ENCODE measurements around the gene CMTM1. TPM values are rescaled to one million over a fixed set of nuclear protein-coding genes. Genes with fewer than 3 reads are reported as not detected.
"Not testable (repeated sequence)": the region's sequence is repeated elsewhere in the genome, so short reads cannot be mapped to it uniquely, and the experiment has no call there.

The CMTM1 gene
- total RNA-seq, 1 donor from 2014 or later = 8.1 TPM

DNA sequence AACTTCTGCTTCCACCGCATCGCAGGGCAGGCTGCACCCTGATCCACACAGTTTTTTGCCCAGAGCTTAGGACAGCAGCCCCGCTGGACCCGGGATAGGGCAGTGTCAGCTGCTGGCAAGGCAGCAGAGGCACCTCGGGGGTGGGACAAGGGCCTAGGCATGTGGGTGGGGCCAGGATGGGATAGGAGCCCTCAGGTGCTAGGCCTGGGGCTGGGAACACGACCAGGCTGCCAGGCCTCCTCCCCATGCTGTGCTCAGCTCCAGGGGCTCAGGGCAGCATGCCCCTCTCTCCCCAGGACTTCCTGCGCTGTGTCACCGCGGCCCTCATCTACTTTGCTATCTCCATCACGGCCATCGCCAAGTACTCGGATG is 42.9 kb downstream of the CMTM1 start:
- TF ChIP-seq, protein P1, sequence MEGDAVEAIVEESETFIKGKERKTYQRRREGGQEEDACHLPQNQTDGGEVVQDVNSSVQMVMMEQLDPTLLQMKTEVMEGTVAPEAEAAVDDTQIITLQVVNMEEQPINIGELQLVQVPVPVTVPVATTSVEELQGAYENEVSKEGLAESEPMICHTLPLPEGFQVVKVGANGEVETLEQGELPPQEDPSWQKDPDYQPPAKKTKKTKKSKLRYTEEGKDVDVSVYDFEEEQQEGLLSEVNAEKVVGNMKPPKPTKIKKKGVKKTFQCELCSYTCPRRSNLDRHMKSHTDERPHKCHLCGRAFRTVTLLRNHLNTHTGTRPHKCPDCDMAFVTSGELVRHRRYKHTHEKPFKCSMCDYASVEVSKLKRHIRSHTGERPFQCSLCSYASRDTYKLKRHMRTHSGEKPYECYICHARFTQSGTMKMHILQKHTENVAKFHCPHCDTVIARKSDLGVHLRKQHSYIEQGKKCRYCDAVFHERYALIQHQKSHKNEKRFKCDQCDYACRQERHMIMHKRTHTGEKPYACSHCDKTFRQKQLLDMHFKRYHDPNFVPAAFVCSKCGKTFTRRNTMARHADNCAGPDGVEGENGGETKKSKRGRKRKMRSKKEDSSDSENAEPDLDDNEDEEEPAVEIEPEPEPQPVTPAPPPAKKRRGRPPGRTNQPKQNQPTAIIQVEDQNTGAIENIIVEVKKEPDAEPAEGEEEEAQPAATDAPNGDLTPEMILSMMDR (IDR thresholded peaks at IDR 0.05) = no peak
- Histone ChIP-seq H3K27ac (no peak overlapping the region), H3K36me3 (peaks cover 54% of the 10 kb centered on the region), H3K9me3 (no peaks in the 10 kb centered on the region), H3K4me3 (no peak overlapping the region), H3K4me1 (peaks cover 27% of the 10 kb centered on the region), H3K27me3 (ENCODE audit: low read depth) (no peaks in the 10 kb centered on the region)
- no peak for ATAC-seq
- DNase-seq = no peak
- intact Hi-C loops (cut with DNase I) = no loop called here

DNA sequence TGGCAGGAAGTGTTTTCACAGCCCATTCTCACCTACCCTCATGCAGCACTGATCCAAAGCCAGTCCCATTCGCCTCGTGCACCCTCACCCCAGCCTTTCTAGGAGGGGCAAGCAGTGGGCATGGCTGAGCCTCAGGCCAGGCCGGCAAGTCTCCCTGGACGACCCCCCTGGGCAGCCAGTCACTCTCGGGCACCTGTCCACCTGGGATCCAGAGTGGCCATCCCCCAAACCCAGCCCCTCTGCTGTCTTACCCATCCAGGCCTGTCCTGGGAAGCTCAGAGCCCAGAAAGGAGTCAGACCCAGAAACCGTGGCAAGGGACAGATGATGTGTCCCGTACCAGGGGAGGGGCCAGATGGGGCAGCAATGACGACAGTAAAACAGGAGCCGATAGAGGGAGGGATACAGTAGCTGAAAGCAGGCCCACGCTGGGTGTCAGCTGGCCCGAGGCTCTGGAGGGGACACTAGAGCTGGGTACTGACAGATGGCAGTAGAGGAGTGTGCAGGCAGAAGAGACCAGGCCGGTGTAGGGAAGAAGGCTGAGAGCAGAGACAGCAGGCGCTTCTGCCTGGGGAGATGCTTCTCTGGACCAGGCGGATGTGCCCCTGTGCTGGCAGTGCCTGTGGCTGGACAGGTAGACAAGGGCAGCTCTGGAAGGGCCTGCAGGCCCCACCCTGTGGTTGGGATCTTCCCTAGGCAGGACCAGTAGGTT is 44.0 kb downstream of the CMTM1 start:
- H3K4me3 ChIP-seq = no peak overlapping the region
- H3K9me3 ChIP-seq = no peaks in the 10 kb centered on the region
- TF ChIP-seq, protein P1 (IDR thresholded peaks at IDR 0.05) = no peak
- ATAC-seq = no peak
- peaks cover 65% of the 10 kb centered on the region for H3K36me3 ChIP-seq
- no peak for DNase-seq
- no peaks in the 10 kb centered on the region for H3K27me3 ChIP-seq (ENCODE audit: low read depth)
- peaks cover 27% of the 10 kb centered on the region for H3K4me1 ChIP-seq
- intact Hi-C loops (cut with DNase I) = no loop called here
- no peak overlapping the region for H3K27ac ChIP-seq

DNA sequence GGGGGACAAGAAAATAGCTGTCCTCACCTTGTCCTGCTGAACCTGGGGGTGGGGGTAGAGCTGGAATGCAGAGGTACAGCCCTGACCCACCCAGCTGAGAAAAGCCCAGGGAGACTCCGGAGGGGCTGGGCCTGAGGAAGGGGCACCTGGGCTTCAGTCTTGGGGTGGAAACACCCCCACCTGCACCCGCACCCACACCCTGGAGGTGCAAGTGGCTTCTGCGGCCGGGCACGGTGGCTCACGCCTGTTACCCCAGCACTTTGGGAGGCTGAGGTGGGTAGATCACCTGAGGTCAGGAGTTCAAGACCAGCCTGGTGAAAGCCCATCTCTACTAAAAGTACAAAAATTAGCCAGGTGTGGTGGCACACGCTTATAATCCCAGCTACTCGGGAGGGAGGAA is 45.7 kb downstream of the CMTM1 start:
- H3K4me3 ChIP-seq; H3K9me3 ChIP-seq; ATAC-seq; DNase-seq; intact Hi-C loops (cut with DNase I); H3K27me3 ChIP-seq (ENCODE audit: low read depth); H3K27ac ChIP-seq: not testable (repeated sequence)
- peaks cover 15% of the 10 kb centered on the region for H3K4me1 ChIP-seq
- peaks cover 68% of the 10 kb centered on the region for H3K36me3 ChIP-seq

DNA sequence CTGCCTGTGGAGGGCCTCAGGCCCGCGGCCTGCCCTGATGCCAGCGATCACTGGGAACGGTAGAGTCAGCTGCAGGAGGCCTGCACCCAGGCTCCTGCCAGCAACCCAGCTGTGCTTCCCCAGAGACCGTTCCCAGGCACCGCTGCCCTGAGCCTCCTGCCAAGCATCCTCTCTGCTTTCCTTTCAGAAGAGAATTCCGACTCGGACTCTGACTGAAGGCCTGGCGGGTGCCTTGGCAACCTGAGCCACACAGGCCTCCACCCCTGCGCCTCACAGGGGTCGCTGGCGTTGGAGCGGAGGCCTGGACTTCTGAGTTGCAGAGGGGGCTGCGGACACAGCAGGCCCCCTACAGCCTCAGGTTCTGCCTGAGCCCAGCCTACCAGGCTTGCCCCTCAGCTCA is 46.2 kb downstream of the CMTM1 start:
- no peak overlapping the region for H3K27ac ChIP-seq
- H3K36me3 ChIP-seq = peaks cover 68% of the 10 kb centered on the region
- ATAC-seq (no peak), DNase-seq (no peak)
- H3K27me3 ChIP-seq (ENCODE audit: low read depth) = no peaks in the 10 kb centered on the region
- peaks cover 15% of the 10 kb centered on the region for H3K4me1 ChIP-seq
- intact Hi-C loops (cut with DNase I) = no loop called here
- H3K4me3 ChIP-seq = no peak overlapping the region
- TF ChIP-seq, protein P1 (IDR thresholded peaks at IDR 0.05) = no peak
- no peaks in the 10 kb centered on the region for H3K9me3 ChIP-seq

DNA sequence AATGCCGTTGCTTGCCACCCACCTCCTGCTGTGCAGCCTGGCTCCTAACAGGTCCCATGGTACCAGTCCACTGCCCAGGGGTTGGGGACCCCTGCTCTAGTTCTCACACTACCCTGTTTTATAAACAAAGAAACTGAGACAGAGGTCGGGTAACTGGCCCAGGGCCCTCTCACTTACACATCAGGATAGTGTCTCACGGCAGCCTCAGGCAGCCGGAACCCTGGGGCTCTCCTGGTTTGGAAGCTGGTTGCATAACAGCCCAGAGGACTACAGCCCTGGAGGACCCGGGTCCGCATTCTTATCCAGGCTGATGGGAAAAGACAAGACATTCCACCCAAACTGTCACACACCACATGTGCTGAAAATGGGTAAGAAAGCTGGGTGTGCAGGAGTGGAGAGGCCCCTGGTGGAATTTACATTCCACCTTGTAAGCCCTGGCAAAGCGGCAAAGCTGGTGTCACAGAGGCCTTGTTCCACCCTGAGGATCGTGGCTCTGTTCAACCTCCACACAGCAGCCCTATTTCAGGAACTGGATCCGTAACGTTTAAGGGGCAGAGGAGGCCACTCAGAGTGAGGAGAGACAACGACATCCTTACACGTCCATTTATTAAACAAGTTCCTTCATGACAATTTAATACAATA is 48.0 kb downstream of the CMTM1 start:
- Histone ChIP-seq H3K4me3 (no peak overlapping the region), H3K27ac (no peak overlapping the region), H3K36me3 (peaks cover 62% of the 10 kb centered on the region), H3K27me3 (ENCODE audit: low read depth) (no peaks in the 10 kb centered on the region), H3K9me3 (no peaks in the 10 kb centered on the region), H3K4me1 (peaks cover 7% of the 10 kb centered on the region)
- no peak for DNase-seq
- intact Hi-C loops (cut with DNase I) = no loop called here
- TF ChIP-seq, protein P1 (IDR thresholded peaks at IDR 0.05) = no peak
- ATAC-seq = no peak

DNA sequence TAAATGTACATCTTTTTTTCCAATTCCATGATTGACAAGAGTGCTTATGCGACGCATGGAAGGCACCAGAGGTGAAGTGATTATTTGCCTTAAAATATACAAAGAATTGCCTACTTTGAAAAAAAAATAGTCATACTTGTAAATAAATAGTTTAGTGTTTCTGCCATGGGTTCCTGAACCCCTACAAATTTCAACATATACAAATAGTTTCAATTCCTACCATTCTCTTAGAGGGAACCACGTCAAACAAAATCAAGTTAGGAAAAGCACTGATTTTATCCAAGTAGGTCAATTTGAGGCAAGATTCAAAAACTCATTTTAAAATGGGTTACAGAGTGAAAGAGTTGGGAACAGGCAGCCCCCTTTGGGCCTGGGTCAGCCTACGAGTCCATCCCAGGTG is 49.9 kb downstream of the CMTM1 start:
- TF ChIP-seq, protein P1 (IDR thresholded peaks at IDR 0.05) = no peak
- no peak overlapping the region for H3K27ac ChIP-seq
- no peaks in the 10 kb centered on the region for H3K9me3 ChIP-seq
- no peak for DNase-seq
- intact Hi-C loops (cut with DNase I) = no loop called here
- H3K4me1 ChIP-seq = peaks cover 6% of the 10 kb centered on the region
- peaks cover 46% of the 10 kb centered on the region for H3K36me3 ChIP-seq
- no peak overlapping the region for H3K4me3 ChIP-seq
- H3K27me3 ChIP-seq (ENCODE audit: low read depth) = no peaks in the 10 kb centered on the region
- no peak for ATAC-seq

All from lower lobe of right lung (tissue), 2 donors.